Upper lobe of left lung (tissue), 6 donors: ENCODE results near the gene KCNS3. TPM values are rescaled to one million over a fixed set of nuclear protein-coding genes. Genes with fewer than 3 reads are reported as not detected.

Experiments
- ATAC-seq, 2 donors: fragments of 200-7000 bp; cut with Tn5 transposase; one replicate each; pipeline ENCODE4 v1.9.1; 2022; ENCODE audit warnings: mild to moderate bottlenecking in 2 of 2, moderate library complexity in 2 of 2; ENCODE audit not compliant: low FRiP score in 2 of 2
- DNase-seq, 2 donors: peaks; one replicate each; pipeline ENCODE4 v3.0.0-alpha.2; 2019 to 2020
- H3K27ac ChIP-seq, 4 donors: fragments of 200-600 bp; sonication (generic); one replicate each; pipeline ENCODE4 v1.5.1; 2016 to 2019
- H3K27me3 ChIP-seq, 4 donors: fragments of 200-600 bp; sonication (generic); one replicate each; pipeline ENCODE4 v1.5.1; 2017 to 2019
- H3K36me3 ChIP-seq, 4 donors: fragments of 200-600 bp; sonication (generic); one replicate each; pipeline ENCODE4 v1.5.1; 2016 to 2019
- H3K4me1 ChIP-seq, 4 donors: fragments of 200-600 bp; sonication (generic); one replicate each; pipeline ENCODE4 v1.5.1; 2018 to 2019
- H3K4me3 ChIP-seq, 4 donors: fragments of 200-600 bp; sonication (generic); one replicate each; pipeline ENCODE4 v1.5.1; 2017 to 2019; ENCODE audit warnings: mild to moderate bottlenecking in 2 of 4, moderate library complexity in 1 of 4
- H3K9me3 ChIP-seq, 4 donors: fragments of 200-600 bp; sonication (generic); one replicate each; pipeline ENCODE4 v1.5.1; 2018 to 2019
- EP300 ChIP-seq, 4 donors: sonication (generic); formaldehyde crosslinking; IDR thresholded peaks; one replicate each; pipeline ENCODE4 v1.5.1; 2017; ENCODE audit warnings: antibody characterized with exemption in 4 of 4, control low read depth in 2 of 4
- POLR2A ChIP-seq, 4 donors: fragments of 450-650 bp; IDR thresholded peaks; one replicate each; pipeline ENCODE4 v1.5.1; 2016 to 2017; ENCODE audit warnings: antibody characterized with exemption in 4 of 4, mild to moderate bottlenecking in 2 of 4
- POLR2AphosphoS5 ChIP-seq, 2 donors: sonication (generic); formaldehyde crosslinking; IDR thresholded peaks; one replicate each; pipeline ENCODE4 v1.5.1; 2017; ENCODE audit warnings: antibody characterized with exemption in 2 of 2
- WGBS, 2 donors: methylation state at CpG; one replicate each; pipeline ENCODE4 v1.1.5; 2017 to 2018; 5-methylcytosine and 5-hydroxymethylcytosine counted together
- total RNA-seq, 6 donors: library from RNA; depleted of rRNA in 4 of 6; stranded (reverse); fragments of >200 nt in 4 of 6; gene quantifications; one replicate each; pipeline versions ENCODE4 v1.1.0 to v1.2.1, GENCODE V29; 2016 to 2021
- TF ChIP-seq, protein P1 (sequence below), 6 experiments: fragments of 450-650 bp in 4 of 6; fragments of 200-600 bp in 2 of 6; sonication (generic) in 2 of 6; IDR thresholded peaks; one replicate each; pipeline ENCODE4 v1.5.1; 2016 to 2019; ENCODE audit warnings: antibody characterized with exemption in 6 of 6
- donor health status: DM: no; HTN: no; CAD: no; lungs with moderate emphysema.
- donor health status: DM: no; HTN: yes; CAD: no; lungs with severe emphysema.

The KCNS3 gene, protein sequence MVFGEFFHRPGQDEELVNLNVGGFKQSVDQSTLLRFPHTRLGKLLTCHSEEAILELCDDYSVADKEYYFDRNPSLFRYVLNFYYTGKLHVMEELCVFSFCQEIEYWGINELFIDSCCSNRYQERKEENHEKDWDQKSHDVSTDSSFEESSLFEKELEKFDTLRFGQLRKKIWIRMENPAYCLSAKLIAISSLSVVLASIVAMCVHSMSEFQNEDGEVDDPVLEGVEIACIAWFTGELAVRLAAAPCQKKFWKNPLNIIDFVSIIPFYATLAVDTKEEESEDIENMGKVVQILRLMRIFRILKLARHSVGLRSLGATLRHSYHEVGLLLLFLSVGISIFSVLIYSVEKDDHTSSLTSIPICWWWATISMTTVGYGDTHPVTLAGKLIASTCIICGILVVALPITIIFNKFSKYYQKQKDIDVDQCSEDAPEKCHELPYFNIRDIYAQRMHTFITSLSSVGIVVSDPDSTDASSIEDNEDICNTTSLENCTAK
- total RNA-seq: 100 to 1,000 TPM in 1 of 6 donors, 10 to 100 TPM in 5; 34.2 to 110 (median 48.8) TPM

DNA sequence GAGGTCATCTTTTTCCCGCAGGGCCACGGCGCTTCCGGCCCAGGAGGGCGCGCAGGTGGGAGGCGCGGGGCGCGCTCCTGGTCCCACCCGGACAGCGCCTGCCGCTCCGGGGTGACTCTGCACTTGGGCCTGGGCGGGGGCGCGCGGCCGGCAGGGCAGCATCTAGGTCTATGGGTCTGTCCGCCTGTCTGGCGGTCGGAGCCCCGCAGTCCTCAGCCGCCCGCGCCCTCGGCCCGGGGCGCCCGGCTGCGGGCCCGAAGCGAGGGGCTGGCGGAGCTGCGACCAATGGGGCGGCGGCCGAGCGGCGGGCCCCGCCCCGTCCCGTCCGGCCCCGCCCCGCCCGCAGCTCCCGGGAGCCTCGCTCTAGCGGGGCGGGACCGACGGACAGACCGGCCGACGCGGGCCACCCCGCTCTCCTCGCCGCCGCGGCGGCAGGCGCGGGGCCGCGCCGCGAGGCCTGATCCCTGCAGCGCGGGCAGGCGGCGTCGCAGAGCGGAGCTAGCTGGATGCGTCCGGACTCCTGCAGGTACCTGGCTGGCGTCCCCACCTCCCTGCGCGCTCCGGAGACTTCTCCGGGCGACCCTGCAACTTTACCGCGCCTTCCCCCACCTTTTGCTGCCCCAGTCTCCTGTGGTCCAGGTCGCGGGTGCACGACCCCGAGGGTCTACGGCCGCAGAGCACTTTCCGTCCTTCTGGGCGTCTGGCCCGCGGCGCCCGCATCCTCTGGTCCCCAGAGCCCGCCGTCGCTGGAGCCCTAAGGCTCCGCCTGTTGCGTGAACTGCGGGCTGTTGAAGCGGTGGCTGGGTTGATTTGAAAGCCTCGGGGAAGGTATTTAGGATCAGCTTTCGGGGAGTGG is at the start of gene KCNS3:
TSS of gene KCNS3 (plus strand) at position 387 of the 856 bp plus-strand sequence. CDS start 52,342 bp downstream, outside the sequence.
- Histone ChIP-seq H3K27ac (peak within 1 kb of the TSS; percentile 81 to 90 (median 89)), H3K9me3 (no peaks in the 10 kb centered on the region), H3K27me3 (peaks cover 0 to 6% (median 3%) of the 10 kb centered on the region in 4 donors), H3K36me3 (no peaks in the 10 kb centered on the region), H3K4me1 (peaks cover 9 to 28% (median 21%) of the 10 kb centered on the region in 4 donors), H3K4me3 (peak within 1 kb of the TSS; percentile 64 to 89 (median 84))
- DNase-seq: peak; percentile 66 to 92
- ATAC-seq: peak; percentile 67 to 93
- no peak for TF ChIP-seq EP300 (IDR thresholded peaks at IDR 0.05)
- TF ChIP-seq, protein P1, sequence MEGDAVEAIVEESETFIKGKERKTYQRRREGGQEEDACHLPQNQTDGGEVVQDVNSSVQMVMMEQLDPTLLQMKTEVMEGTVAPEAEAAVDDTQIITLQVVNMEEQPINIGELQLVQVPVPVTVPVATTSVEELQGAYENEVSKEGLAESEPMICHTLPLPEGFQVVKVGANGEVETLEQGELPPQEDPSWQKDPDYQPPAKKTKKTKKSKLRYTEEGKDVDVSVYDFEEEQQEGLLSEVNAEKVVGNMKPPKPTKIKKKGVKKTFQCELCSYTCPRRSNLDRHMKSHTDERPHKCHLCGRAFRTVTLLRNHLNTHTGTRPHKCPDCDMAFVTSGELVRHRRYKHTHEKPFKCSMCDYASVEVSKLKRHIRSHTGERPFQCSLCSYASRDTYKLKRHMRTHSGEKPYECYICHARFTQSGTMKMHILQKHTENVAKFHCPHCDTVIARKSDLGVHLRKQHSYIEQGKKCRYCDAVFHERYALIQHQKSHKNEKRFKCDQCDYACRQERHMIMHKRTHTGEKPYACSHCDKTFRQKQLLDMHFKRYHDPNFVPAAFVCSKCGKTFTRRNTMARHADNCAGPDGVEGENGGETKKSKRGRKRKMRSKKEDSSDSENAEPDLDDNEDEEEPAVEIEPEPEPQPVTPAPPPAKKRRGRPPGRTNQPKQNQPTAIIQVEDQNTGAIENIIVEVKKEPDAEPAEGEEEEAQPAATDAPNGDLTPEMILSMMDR (IDR thresholded peaks at IDR 0.05): no peak
- TF ChIP-seq POLR2AphosphoS5 (IDR thresholded peaks at IDR 0.05): peak; percentile 12 to 65
- peak in 3 of 4 donors; percentile 50 to 88 (median 58) for TF ChIP-seq POLR2A (IDR thresholded peaks at IDR 0.05)
- WGBS, 2 donors: 1% methylated on average over 15 to 41 of the region's 106 CpGs

DNA sequence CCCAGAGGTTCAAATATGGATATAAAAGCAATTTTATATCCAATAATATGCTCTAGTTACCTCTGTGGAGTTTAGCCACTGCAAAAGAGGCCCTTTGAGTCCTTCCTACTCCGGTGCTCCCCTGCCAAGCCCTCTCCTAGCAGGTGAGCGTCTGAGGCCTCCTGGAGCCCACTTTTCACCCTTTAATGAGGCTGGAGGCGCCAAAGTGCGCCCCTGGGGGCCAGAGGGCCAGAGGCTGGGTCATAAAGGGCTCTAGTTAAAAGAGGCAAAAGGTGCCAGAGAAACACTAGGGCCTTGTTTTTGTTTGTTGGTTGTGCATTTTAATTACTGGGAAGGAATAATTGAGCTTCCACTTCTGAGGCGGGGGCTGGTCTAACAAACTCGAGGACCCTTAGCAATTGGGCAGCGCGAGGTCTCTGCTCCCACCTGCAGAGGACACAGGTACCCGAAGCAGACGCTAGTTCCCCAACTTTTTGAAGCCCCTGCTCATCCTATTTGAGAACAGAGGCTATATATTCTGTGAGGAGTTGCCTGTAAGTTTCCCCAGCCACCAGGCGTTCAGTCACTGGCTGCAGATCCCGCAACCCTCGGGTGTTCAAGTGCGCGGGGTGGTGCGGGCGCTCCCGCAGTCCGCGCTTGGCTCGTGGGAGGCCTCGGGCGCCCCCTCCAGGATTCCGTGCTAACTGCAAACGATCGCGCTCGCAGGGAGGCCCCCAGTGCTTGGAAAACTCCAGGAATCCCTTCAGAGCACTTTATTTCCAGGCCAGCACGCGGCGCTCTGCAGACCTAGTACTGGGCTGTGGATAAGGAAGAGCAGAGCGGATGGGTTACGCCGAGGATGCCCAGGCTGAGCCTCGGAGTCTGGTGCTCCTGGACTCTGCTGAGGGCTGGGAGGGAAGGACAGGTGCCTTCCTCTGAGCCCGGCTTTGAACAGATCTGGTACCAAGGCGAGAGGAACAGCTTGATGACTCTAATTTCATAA is 48.1 kb upstream of the KCNS3 start:
- H3K36me3 ChIP-seq: no peaks in the 10 kb centered on the region
- peak overlapping the region in 1 of 4 donors; percentile 10 for H3K4me3 ChIP-seq
- H3K27ac ChIP-seq: no peak overlapping the region
- peak; percentile 69 to 92 for DNase-seq
- no peak for TF ChIP-seq POLR2AphosphoS5 (IDR thresholded peaks at IDR 0.05)
- TF ChIP-seq, protein P1 (IDR thresholded peaks at IDR 0.05): peak; percentile 69 to 87 (median 79)
- H3K27me3 ChIP-seq: peaks cover 0 to 6% (median 0%) of the 10 kb centered on the region in 4 donors
- H3K4me1 ChIP-seq: peaks cover 0 to 8% (median 8%) of the 10 kb centered on the region in 4 donors
- H3K9me3 ChIP-seq: no peaks in the 10 kb centered on the region
- ATAC-seq: peak; percentile 79 to 91
- WGBS, 2 donors: 13 to 16% methylated on average over 32 to 36 of the region's 37 CpGs

DNA sequence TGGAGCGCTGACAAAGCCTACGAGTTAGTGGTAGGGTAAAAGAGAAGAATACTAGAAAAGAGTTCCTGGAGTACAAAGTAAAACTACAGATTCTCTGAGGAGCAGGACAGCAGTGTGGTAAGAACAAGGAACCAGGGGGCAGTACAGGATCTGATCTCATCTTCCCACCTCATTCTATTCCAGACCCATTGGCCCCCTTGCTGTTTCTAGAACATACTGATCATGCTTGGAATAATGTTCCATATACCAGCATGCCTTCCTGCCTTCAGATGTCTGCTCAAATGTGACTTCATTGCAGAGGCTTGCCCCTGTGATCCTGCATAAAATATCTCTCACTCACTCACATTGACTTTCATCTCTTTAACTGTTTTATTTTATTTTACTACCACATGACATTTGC is 43.0 kb upstream of the KCNS3 start:
- no peaks in the 10 kb centered on the region for H3K36me3 ChIP-seq
- H3K9me3 ChIP-seq: no peaks in the 10 kb centered on the region
- no peak for DNase-seq
- TF ChIP-seq EP300 (IDR thresholded peaks at IDR 0.05) (no peak), POLR2AphosphoS5 (IDR thresholded peaks at IDR 0.05) (no peak), POLR2A (IDR thresholded peaks at IDR 0.05) (no peak)
- TF ChIP-seq, protein P1 (IDR thresholded peaks at IDR 0.05): no peak
- no peak overlapping the region for H3K4me3 ChIP-seq
- WGBS, 2 donors: 32 to 78% methylated on average over 2 of the region's 2 CpGs
- H3K27ac ChIP-seq: no peak overlapping the region
- H3K4me1 ChIP-seq: peaks cover 0 to 5% (median 4%) of the 10 kb centered on the region in 4 donors
- H3K27me3 ChIP-seq: peaks cover 0 to 6% (median 0%) of the 10 kb centered on the region in 4 donors
- ATAC-seq: no peak

DNA sequence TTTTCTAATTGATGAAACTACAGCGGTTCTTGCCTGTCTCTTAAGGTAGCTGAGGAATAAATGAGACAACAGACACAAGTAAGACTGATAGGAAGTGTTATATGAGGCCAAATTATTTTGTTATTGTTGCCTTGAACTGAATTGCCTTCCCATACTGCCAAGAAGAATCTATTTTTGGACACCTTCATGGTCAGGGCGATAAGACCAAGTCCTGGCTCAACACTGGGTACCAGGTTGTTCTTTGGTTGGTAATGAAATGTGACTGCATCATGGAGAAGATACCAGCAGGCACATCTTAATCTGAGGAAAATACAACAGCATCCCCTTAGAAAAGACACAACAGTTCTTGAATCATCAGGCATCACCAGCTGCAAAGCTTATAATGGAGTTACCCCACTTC is 38.5 kb upstream of the KCNS3 start:
- H3K27ac ChIP-seq: no peak overlapping the region
- DNase-seq: no peak
- no peaks in the 10 kb centered on the region for H3K4me1 ChIP-seq
- no peak for ATAC-seq
- H3K9me3 ChIP-seq: no peaks in the 10 kb centered on the region
- WGBS, 2 donors: 80 to 85% methylated on average over 2 of the region's 2 CpGs
- no peaks in the 10 kb centered on the region for H3K27me3 ChIP-seq
- TF ChIP-seq POLR2A (IDR thresholded peaks at IDR 0.05) (no peak), EP300 (IDR thresholded peaks at IDR 0.05) (no peak), POLR2AphosphoS5 (IDR thresholded peaks at IDR 0.05) (no peak)
- TF ChIP-seq, protein P1 (IDR thresholded peaks at IDR 0.05): no peak
- H3K36me3 ChIP-seq: no peaks in the 10 kb centered on the region
- no peak overlapping the region for H3K4me3 ChIP-seq
